Ammon's horn (tissue), 1 donor: Measurements from ENCODE around the gene CKMT2.
"Not testable (repeated sequence)": the region's sequence is repeated elsewhere in the genome, so short reads cannot be mapped to it uniquely, and the experiment has no call there.

Experiments
- DNase-seq: peaks from one replicate; pipeline ENCODE4 v3.0.0-alpha.2; 2016; ENCODE audit warnings: low spot score

Gene CKMT2

DNA sequence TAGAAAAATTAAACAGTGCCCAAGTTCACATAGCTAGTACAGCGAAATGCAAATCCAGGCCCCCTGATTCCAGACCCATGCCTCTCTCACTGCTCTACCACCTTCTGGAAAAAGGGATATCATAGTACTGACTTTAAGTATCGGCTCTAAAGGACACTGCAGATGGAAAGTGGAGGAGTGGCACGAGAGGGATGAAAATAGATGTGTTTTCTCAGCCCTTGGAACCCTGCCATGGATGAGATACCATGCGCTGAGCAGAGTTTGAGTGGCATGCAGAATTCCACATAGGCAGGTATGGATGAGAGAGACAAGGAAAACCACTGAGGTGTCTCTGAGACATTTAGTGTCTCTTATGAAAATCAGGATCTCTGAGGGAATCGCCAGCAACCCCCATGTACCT, 18.8 kb downstream of the CKMT2 start:
- DNase-seq = no peak

DNA sequence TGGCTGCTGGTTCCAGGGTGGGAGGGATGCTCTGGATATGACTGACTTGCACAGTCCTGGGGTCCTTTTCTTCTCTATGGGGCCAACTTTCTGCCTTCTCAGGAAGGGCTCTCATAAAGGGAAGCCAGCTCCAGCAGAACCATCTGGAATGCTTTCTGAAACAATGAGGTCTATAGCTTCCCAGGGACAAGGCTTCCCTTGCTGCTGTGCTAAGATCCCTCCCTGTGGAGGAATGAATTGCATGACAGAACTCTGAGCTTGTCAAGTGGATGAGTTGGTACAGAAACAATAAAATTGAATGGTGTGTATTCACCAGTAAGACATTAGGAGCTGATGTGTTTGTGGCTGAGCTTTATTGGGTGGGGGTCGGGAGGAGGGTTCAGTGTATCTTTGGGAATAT, 19.8 kb downstream of the CKMT2 start:
- no peak for DNase-seq

DNA sequence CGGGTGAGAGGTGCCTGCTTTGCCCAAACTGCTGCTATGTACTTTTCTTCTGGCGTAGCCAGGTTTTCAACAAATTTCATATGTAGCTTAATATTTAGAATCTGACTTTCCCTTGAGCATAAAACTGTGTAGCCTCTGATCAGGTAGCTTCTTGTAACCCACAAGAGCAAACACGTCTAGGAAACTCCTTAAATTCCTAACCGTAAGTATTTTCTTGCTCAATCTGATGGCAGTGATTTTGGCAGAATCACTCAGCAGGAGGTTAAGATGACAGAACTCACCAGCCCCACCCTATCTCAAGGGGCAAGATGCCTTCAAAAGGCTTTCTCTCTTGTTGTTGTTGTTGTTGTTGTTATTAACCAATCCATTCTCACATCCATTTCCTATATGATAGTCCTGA, 20.8 kb downstream of the CKMT2 start:
- no peak for DNase-seq

DNA sequence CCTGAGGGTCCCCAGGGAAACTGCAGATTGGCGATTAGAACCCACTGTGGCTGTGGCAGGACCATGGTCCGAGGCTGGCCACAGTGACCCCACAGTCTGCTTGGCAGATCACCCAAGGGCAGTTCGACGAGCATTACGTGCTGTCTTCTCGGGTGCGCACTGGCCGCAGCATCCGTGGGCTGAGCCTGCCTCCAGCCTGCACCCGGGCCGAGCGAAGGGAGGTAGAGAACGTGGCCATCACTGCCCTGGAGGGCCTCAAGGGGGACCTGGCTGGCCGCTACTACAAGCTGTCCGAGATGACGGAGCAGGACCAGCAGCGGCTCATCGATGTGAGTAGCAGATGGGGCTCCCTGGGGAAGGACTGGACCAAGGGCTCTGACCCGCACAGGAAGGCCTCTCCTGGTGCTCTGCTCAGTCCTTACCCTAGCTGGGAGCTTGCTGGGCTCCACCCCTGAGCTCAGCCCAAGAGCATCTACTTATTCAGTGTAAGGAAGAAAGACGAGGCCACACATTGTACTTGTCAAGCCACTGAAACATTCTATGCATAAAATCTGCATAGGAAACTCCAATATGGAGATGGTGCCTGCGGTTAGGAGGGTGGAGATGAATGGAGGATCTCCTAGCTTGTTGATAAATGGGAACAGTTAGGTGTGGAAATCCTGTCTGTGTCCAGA, 21.9 kb downstream of the CKMT2 start:
- DNase-seq = no peak

DNA sequence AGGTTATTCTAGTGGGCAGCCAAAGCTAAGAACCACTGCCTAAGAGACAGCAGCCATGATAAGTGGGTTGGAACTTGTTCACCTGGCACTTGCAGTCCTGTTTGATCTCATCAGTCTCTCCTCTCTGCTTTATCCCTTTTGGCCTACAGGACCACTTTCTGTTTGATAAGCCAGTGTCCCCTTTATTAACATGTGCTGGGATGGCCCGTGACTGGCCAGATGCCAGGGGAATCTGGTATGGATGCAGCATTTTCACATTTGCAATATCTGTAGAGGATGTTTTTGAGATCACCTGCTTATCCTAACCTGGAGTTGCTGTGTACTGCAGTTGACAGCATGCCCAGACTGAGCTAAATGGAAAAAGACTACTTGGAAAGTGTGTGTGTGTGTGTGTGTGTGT, 23.6 kb downstream of the CKMT2 start:
- no peak for DNase-seq

DNA sequence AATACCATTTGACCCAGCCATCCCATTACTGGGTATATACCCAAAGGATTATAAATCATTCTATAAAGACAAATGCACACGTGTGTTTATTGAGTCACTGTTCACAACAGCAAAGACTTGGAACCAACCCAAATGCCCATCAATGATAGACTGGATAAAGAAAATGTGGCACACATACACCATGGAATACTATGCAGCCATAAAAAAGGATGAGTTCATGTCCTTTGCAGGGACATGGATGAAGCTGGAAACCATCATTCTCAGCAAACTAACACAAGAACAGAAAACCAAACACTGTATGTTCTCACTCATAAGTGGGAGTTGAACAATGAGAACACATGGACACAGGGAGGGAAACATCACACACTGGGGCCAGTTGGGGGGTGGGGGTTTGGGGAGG, 29.7 kb downstream of the CKMT2 start:
- not testable (repeated sequence) for DNase-seq

DNA sequence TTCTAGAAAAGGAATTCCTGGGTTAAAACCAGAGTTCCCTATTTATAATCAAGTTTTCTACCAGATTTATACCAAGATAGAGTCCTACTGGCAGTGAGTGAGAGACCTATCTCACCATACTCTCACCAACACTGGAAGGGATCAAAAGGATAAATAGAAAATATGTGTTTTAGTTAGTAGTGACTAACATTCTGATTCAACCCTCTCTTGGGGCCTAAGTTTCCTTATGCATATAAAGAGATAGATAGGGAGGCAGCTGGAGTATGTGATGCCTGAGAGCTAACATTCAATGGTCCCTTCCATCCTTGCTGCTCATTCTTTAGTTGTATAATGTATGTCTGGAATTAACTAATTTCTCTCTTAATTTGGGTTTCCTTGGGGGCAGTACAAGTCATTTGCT, 32.0 kb downstream of the CKMT2 start:
- no peak for DNase-seq

DNA sequence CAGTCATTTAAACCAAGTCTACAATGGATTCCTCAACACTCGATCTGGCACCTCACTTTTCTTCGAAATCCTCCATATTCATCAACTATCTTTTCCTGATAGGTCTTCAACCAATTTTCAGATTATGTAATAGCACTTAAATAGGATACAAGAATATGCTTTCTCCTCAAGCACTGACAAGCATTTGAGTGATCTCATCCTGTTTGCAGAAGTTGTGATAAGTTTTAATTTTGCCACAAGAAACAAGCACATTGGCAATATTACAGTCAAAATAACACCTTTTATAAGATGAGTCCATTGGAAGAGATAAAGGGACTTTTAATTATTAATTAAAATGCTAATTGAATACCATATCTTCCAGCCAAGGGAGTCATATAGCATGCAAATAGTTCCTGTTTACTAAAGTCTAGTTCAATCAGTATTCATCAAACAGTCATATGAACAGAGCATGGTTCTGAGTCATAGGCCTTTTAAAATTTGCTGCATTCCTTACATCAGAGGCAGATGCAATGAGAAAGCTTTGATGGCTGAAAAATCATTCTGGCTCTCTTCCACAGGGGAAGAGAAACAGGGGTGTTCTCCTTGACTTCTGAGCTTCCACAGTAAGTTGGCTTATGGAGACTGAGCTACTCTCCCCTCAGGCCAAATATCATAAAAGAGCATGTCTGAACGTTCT, 35.5 kb downstream of the CKMT2 start:
- no peak for DNase-seq

DNA sequence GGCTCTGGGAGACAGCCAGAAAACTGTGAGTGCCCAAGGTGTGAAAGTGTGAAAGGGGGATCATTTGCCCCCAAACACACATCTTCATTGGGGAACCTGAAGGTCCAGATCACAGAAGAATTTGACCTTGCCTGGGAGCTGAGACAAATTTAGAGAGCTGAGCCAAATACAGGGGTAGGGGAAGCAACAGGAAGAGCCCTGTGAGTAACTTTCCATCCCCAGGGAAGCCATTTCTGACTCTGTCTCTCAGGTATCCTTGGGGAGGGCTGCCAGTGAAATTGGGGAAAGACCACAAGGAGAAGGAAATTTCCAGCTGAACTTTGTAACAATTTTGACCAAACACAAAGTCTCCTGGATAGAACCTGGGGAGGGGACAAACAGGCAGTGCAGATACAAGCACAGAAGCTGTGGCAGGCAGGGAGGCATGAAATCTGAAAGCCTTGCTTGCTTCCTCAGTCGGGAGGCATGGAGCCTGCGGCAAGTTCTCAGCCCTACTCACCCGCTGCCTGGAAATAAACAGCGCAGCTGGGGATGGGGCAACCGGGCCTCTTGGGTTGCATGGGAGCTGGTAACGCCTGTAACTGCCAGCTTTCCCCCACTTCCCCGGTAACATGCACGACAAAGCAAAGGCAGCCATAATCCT, 36.8 kb downstream of the CKMT2 start:
- no peak for DNase-seq

DNA sequence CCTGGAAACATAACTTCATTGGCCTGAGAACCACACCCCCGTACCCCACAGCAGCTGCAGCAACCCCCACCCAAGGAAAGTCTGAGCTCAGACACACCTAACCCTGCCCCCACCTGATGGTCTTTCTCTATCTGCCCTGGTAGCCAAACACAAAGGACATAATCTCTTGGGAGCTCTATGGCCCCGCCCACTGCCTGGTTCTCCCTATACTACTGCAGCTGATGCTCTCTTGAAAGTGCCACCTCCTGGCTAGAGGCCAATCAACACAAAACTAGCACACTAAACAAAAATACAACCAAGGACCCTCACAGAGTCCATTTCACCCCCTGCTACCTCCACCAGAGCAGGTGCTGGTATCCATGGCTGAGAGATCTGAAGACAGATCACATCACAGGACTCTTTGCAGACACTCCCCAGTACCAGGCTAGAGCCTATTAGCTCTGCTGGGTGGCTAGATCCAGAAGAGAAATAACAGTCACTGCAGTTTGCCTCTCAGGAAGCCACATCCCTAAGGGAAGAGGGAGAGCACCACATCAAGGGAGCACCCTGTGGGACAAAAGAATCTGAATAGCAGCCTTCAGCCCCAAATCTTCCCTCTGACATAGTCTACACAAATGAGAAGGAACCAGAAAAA, 37.4 kb downstream of the CKMT2 start:
- not testable (repeated sequence) for DNase-seq

DNA sequence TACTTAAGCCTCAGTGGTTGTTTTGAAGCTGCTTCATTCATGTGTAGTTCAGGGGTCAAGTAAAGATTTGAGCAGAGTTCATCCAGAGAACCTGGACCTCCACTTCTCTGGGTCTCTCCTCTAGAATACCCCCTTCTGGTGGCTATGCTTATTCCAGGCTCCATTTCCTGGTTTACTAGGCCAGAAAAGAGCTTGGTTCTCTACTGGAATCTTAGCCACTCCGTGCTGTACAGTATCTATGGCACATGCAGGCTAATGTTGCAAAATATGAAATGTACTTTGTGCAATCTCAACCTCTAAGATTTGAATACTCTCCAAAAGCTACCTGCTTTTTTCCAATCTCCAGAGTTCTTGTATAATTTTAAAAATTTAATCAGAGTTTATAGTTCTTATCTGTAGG, 50.9 kb downstream of the CKMT2 start:
- no peak for DNase-seq

DNA sequence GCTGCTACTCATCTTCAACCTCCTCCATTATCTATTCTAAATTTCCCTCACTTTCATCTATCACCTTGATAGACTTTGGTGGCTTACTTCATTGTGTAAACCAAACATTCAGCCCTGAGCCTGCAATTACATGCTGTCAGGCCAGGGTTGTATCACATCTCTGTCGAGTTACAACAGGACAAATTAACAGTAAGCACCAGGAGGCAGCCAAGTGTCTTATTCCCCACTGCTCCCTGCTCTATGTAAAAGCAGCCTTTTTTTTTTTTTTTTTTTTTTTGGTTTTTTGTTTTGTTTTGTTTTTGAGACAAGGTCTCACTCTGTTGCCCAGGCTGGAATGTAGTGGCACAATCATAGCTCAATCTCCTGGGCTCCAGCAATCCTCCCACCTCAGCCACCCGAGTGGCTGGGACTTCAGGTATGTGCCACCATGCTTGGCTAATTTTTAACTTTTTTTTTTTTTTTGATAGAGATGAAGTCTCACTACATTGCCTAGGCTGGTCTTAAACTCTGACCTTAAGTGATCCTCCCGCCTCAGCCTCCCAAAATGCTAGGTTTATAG, 53.0 kb downstream of the CKMT2 start:
- DNase-seq = no peak

DNA sequence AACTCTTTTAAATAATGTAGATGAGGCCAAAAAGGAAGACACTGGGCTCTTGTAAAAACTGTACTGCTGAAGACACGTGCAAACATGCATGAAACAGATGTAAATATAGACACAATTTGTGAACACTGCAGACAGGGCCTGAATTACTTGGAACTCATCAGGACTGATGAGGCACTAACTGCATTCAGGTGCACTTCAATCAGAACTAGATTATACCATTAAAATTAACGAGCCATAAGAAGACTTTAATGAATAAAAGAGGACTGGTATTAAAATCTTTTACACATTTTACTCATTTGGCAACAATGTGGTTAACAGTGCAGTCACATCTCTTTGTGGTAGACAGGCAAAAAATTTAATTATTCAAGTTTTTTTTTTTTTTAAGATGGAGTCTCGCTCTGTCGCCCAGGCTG, 54.9 kb downstream of the CKMT2 start:
- no peak for DNase-seq

DNA sequence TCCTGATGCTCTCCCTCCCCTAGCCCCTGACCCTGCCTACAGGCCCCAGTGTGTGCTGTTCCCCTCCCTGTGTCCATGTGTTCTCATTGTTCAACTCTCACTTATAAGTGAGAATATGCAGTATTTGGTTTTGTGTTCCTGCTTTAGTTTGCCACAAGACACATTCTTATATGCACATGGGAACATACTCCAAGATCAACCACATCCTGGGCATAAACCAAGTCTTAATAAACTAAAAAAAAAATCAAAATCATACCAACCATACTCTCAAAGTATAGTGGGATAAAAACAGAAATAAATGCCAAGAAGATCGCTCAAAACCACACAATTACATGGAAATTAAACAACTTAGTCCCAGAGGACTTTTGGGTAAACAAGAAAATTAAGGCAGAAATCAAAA, 57.0 kb downstream of the CKMT2 start:
- DNase-seq = no peak

DNA sequence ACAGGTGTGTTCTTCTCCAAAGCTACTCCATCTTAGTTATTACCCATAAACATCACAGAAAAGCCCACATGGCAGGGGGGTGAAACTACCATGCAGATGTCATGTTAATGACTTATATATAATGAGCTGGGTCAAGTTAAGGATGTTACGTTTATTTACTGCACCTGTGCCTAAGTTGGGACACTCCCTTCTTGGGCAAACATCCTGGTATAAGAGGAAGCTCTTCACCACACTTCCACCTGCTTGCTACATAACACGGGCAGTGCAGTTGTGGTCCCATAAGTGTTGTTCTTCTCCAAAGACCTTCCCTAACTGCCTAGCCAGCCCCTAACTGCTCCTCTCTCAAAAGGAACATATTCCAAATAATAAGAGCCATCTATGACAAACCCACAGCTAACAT, 59.0 kb downstream of the CKMT2 start:
- DNase-seq = no peak

DNA sequence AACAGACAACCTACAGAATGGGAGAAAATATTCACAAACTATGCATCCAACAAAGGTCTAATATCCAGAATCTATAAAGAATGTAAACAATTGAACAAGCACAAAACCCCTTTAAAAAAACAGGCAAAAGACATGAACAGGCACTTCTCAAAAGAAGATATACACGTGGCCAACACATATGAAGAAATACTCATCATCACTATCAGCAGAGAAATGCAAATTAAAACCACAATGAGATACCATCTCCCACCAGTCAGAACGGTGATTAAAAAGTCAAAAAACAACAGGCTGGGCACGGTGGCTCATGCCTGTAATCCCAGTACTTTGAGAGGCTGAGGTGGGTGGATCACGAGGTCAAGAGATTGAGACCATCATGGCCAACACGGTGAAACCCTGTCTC, 60.9 kb downstream of the CKMT2 start:
- not testable (repeated sequence) for DNase-seq

DNA sequence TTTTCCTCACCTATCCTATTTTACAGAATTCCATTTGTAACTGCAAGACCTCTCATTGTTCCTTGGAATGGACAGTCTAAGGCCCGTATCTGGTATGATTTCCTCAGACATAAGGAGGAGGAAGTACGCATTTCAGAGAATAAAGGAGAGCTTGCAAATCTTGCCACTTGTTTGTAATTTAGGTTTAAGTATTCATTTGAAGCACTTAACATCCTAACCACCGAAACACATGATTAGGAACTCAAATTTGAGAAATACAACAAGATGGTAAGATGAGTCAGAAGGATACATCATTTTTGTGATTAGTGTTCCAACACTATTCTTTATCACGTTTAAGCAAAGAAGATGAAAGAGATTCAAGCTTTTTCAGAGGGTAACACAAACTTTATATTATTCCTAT, 64.4 kb downstream of the CKMT2 start:
- DNase-seq = no peak

DNA sequence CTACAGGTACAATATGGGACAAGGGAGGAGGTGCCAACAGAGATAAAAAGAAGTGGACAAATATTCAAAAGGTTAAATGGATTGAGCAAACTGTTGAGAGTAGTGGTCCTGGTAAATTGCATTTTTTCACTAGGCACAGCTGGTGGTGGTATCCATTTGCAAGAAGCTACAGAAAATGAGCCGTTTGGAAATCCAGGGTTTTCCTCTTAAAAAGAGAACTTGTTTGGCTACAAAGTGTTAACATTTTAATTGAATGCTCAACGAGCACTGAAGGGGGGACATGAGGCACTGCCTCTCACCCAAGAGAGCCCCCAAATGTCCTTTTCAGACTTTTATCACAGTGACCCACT, 67.8 kb downstream of the CKMT2 start:
- no peak for DNase-seq

DNA sequence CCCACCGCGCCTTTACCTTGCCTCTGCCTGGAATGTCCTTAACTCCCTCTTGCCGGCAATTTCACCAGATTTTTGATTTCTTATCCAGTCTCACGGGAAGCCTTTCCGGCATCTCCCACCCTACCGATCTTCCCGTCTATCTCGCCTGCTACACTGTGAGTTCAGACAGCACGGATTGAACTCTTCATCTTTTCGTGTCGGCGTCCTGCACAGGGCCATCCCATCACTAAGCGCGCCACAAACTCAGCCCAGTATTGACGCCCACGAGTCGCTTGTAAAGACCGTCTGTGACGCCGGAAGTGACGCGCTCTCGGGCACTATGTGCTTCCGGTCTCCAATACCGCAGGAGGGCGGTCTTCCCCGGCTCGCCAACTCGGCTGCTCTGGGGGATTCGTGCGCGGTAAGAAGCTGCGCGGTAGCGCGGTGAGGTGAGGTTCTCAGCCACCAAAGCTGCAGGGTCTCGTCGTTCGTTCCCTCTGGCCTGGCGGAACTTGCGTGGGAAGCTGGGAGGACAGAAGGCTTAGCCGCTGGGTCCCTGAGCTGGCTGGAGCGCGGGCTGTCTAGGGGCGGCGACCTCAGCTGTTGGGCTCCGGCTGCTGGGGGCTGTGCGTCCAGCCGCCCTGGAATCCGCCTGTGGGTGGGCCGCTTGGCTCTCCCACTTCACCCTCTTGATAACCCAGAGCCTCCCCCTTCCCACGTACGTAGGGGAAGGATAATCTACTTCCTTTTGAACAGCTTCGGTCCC, 68.3 kb downstream of the CKMT2 start, which contains the start of gene ZCCHC9:
ZCCHC9 (plus strand) TSS at position 317 of the 745 bp plus-strand sequence. CDS start 3,171 bp downstream, outside the sequence.
- DNase-seq = peak; percentile 97

DNA sequence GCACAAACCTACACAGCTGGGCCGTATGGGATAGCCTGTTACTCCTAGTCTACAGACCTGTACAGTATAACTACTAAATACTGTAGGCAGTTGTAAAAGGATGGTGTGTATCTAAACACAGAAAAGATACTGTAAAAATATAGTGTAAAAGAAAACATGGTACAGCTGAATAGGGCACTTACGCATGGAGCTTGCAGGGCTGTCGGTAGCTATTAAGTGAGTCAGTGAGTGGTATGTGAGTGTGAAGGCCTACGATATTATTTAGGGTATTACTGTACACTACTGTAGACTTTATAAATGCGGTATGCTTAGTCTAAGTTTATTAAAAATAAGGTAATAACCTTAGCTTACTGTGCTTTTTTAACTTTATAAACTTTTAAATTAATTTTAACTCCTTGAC, 69.5 kb downstream of the CKMT2 start:
- DNase-seq = no peak

DNA sequence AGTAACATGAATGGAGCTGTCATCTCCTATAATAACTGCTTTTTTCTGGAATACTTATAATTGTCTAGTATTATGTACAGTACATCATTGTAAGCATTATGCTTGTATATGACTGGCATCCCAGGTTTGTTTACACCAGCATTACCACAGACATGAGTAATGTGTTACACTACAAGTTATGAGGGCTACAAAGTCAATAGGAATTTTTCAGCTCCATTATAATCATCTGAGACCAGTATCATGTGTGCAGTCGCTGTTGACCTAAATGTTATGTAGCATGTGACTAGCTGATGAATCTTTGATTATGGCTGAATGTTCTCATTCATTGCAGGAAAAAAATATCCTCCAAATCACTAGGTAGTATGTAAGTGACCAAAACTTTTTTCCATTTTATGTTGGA, 70.4 kb downstream of the CKMT2 start:
- no peak for DNase-seq

DNA sequence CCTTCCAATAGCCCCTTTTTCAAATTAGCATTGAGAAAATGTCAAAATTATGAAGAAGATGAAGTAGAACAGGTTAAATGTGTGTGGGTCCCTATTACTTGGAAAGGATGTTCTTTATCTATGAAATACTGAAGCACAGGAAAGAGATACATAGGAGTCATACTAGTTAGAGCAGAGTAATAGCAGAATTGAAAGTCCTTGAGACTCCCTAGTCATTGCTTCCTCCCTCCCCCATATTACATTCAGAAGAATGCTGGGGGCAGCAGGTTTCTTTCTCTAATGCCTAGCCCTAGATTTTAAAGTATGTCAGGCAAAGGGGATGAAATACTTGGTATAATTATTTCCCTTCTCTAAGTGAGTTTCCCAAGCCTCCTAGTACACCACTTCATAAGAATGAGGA, 72.7 kb downstream of the CKMT2 start:
- no peak for DNase-seq
